GM12878 (cell line): ENCODE results near the gene NID1. TPM values are rescaled to one million over a fixed set of nuclear protein-coding genes. Genes with fewer than 3 reads are reported as not detected.

Source experiments
- CEBPB ChIP-seq, 2 experiments: fragments of 150-350 bp in 1 of 2; IDR thresholded peaks; 2 replicates each; pipeline ENCODE4 v1.6.1; 2012 to 2014; ENCODE audit warnings: low read depth in 2 of 2, low read length in 2 of 2, borderline replicate concordance in 1 of 2, inconsistent platforms in 1 of 2
- TCF7 ChIP-seq: IDR thresholded peaks from 2 replicates; pipeline ENCODE4 v1.6.1; 2014; ENCODE audit warnings: antibody characterized with exemption, borderline replicate concordance
- polyA plus RNA-seq, 11 experiments: library from polyadenylated mRNA; depleted of rRNA in 4 of 11; unstranded in 6 of 11; stranded (reverse) in 5 of 11; fragments of >200 nt; fragmentation: Nextera tagmentation in 4 of 11; fragmentation: Illumina TruSeq in 1 of 11; extraction: Ambion mirVana in 4 of 11; extraction: Trizol in 1 of 11; gene quantifications; 1 replicate in 1 of 11; 2 replicates in 10 of 11; pipeline versions ENCODE4 v1.2.1 to v1.2.3, GENCODE V29; 2011 to 2016; ENCODE audit warnings: inconsistent platforms in 2 of 11, missing spikeins in 2 of 11, low read depth in 1 of 11
- total RNA-seq, 4 experiments: library from RNA; depleted of rRNA in 3 of 4; stranded (reverse); fragments of >200 nt in 3 of 4; fragmentation: Illumina TruSeq in 1 of 4; extraction: Trizol in 1 of 4; gene quantifications; 2 replicates each; pipeline versions ENCODE4 v1.2.1 to v1.2.3, GENCODE V29; 2013 to 2021
- TF ChIP-seq, protein P1 (sequence below): fragments of 450-650 bp; IDR thresholded peaks from 2 replicates; pipeline ENCODE4 v1.6.1; 2017; ENCODE audit warnings: antibody characterized with exemption, mild to moderate bottlenecking, moderate library complexity
- TF ChIP-seq, protein P2 (sequence below): fragments of 150-350 bp; IDR thresholded peaks from 2 replicates; pipeline ENCODE4 v1.6.1; 2016; ENCODE audit warnings: low read depth, low read length

The NID1 gene
- total and polyA plus RNA-seq, 10 of the 15 experiments (the other 5 are each of a cell fraction or from before 2014, with no cell fraction given): 4.2 to 25.7 (median 11.3) TPM

DNA sequence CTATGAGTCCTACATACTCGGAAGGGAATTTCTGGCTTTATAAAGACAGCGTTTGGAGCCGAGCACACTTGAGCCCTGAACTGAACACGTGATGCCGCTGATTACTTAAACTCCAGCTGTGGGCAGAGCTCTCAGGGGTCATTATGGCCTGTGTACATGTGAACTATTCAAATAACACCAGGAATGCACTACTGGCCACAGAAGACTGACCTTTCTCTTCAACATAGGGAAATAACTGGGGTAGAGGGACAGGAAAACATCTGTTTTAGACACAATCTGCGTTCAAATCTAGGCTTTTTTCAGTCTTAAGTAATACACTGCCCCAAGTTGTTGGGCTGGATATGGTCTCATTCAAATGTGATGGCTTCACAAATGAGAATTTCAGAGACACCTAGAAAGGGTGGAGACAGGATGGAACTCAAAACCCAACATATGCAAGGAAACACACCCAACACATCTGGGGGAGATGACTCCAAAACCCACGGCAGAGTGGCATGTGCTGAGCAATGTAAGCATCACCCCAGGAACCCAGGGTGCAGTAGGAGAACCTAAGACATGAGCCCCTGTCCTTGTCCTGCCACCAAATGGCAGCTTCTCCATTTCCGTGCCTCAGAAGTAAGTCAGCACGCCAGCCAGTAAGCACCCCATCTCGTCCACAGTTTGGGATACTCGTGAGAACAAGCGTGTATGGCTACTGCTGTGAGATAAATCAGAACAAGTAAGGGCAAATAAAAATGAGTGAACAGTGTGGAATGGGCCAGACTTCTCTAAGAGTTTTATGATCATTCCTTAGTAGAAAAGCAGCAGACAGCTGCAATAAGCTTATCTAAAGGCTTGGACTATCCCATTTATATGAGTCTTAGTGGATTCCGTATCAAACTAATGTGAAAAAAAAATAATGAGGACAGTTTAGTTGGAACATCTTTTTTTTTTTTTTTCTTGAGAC is 24.9 kb downstream of the NID1 start (continued):
- TF ChIP-seq, protein P1, sequence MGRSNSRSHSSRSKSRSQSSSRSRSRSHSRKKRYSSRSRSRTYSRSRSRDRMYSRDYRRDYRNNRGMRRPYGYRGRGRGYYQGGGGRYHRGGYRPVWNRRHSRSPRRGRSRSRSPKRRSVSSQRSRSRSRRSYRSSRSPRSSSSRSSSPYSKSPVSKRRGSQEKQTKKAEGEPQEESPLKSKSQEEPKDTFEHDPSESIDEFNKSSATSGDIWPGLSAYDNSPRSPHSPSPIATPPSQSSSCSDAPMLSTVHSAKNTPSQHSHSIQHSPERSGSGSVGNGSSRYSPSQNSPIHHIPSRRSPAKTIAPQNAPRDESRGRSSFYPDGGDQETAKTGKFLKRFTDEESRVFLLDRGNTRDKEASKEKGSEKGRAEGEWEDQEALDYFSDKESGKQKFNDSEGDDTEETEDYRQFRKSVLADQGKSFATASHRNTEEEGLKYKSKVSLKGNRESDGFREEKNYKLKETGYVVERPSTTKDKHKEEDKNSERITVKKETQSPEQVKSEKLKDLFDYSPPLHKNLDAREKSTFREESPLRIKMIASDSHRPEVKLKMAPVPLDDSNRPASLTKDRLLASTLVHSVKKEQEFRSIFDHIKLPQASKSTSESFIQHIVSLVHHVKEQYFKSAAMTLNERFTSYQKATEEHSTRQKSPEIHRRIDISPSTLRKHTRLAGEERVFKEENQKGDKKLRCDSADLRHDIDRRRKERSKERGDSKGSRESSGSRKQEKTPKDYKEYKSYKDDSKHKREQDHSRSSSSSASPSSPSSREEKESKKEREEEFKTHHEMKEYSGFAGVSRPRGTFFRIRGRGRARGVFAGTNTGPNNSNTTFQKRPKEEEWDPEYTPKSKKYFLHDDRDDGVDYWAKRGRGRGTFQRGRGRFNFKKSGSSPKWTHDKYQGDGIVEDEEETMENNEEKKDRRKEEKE: no peak
- TF ChIP-seq, protein P2, sequence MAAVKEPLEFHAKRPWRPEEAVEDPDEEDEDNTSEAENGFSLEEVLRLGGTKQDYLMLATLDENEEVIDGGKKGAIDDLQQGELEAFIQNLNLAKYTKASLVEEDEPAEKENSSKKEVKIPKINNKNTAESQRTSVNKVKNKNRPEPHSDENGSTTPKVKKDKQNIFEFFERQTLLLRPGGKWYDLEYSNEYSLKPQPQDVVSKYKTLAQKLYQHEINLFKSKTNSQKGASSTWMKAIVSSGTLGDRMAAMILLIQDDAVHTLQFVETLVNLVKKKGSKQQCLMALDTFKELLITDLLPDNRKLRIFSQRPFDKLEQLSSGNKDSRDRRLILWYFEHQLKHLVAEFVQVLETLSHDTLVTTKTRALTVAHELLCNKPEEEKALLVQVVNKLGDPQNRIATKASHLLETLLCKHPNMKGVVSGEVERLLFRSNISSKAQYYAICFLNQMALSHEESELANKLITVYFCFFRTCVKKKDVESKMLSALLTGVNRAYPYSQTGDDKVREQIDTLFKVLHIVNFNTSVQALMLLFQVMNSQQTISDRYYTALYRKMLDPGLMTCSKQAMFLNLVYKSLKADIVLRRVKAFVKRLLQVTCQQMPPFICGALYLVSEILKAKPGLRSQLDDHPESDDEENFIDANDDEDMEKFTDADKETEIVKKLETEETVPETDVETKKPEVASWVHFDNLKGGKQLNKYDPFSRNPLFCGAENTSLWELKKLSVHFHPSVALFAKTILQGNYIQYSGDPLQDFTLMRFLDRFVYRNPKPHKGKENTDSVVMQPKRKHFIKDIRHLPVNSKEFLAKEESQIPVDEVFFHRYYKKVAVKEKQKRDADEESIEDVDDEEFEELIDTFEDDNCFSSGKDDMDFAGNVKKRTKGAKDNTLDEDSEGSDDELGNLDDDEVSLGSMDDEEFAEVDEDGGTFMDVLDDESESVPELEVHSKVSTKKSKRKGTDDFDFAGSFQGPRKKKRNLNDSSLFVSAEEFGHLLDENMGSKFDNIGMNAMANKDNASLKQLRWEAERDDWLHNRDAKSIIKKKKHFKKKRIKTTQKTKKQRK: no peak
- TF ChIP-seq CEBPB (IDR thresholded peaks at IDR 0.05; ENCODE audit: borderline replicate concordance in 1 of 2, low read depth in 2 of 2, low read length in 2 of 2): no peak
- no peak for TF ChIP-seq TCF7
- TF ChIP-seq, all 136 proteins: peak for 0
